Urinary bladder (tissue), 4 donors: ENCODE results near the gene TSEN54. TPM values are rescaled to one million over a fixed set of nuclear protein-coding genes. Genes with fewer than 3 reads are reported as not detected.

Experiments used
- DNase-seq: peaks from one replicate; pipeline ENCODE4 v3.0.0-alpha.2; 2015; ENCODE audit errors: extremely low spot score
- H3K27ac ChIP-seq: one replicate; pipeline ENCODE4 v1.5.1; 2013; ENCODE audit warnings: low read depth, mild to moderate bottlenecking, moderate library complexity
- H3K36me3 ChIP-seq: one replicate; pipeline ENCODE4 v1.6.1; 2013; ENCODE audit warnings: mild to moderate bottlenecking, moderate library complexity; ENCODE audit not compliant: insufficient read depth
- H3K4me1 ChIP-seq: one replicate; pipeline ENCODE4 v1.6.1; 2013; ENCODE audit warnings: mild to moderate bottlenecking, moderate library complexity; ENCODE audit not compliant: insufficient read depth
- H3K4me3 ChIP-seq: one replicate; pipeline ENCODE4 v1.5.1; 2013; ENCODE audit warnings: low read depth, low read length
- WGBS: extraction: QIAGEN DNeasy Blood & Tissue Kit; methylation state at CpG from one replicate; pipeline ENCODE4 v1.1.7; 2013; 5-methylcytosine and 5-hydroxymethylcytosine counted together
- polyA plus RNA-seq: library from polyadenylated mRNA; stranded (reverse); fragments of 200-250 nt; gene quantifications from one replicate; pipeline ENCODE4 v1.2.3, GENCODE V29; 2013
- total RNA-seq: library from RNA; depleted of rRNA; stranded (reverse); fragments of >200 nt; gene quantifications from one replicate; pipeline ENCODE4 v1.2.3, GENCODE V29; 2014
- donor health status: healthy with polysubstance abuse.
- donor health status: healthy.

Gene TSEN54
- total and polyA plus RNA-seq, 2 donors, result 10.9 to 20.4 TPM

DNA sequence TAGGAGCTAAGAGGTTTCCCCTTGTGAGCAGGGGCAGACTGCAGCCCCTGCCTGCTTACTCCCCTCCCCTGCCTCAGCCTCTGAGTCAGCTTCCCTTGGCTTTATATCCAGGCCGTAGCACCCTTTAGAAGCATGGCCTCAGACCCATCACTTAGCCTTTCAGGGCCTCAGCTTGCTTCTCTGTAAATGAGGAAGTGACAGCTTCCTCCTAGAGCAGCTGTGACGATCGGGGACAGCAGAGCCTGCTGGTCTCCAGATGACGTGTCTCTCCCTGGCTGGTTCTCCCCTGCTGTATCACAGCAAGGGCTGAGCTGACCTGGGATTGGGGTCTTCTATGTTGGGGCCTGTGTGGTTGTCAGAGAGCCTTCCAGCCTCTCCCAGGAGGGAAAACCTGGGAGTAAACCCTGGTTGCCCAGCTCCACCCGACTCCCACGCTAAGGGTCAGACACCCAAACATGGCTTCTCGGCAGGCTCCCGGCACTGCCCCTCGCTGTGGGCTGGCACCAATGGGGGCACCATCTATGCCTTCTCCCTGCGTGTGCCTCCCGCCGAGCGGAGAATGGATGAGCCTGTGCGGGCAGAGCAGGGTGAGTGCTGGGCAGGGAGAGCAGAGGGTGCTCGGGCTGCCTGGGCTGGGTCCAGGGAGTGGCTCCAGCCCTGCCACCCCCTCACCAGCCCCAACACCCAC lies 55.0 kb downstream of the TSEN54 start:
- no peak for DNase-seq
- no peak overlapping the region for H3K4me3 ChIP-seq
- WGBS, result 86% methylated on average over 15 of the region's 15 CpGs
- no peak overlapping the region for H3K27ac ChIP-seq
- peaks cover 4% of the 10 kb centered on the region for H3K36me3 ChIP-seq
- H3K4me1 ChIP-seq, result no peaks in the 10 kb centered on the region

GRCh38 chr17:75571885-75572215 lies 55.5 kb downstream of the TSEN54 start:
- 83% methylated on average over 16 of the region's 16 CpGs for WGBS
- H3K4me1 ChIP-seq, result no peaks in the 10 kb centered on the region
- no peak overlapping the region for H3K27ac ChIP-seq
- peaks cover 4% of the 10 kb centered on the region for H3K36me3 ChIP-seq
- DNase-seq, result no peak
- H3K4me3 ChIP-seq, result no peak overlapping the region

GRCh38 chr17:75572713-75573539 lies 56.6 kb downstream of the TSEN54 start:
- Histone ChIP-seq H3K4me1 (no peaks in the 10 kb centered on the region), H3K4me3 (no peak overlapping the region), H3K36me3 (peaks cover 4% of the 10 kb centered on the region), H3K27ac (no peak overlapping the region)
- 93% methylated on average over 39 of the region's 39 CpGs for WGBS
- no peak for DNase-seq

DNA sequence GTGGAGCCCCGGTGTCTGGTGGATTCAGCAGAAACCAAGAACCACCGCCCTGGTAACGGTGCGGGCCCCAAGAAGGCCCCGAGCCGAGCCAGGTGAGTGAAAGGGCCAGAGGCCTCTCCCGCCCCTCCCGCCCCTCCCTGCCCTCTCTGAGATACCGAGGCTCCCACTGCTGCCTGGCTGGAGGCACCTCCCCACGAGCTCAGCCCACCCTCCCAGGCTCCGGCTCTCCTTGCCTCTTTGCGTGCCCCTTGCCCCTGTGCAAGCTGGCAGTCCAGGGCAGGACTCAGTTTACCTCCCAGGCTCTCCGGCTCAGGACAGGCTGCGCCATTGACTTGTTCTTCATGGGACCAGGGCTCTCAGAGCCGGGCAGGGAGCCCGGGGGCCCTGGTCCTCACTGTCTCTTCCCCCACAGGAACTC lies 57.2 kb downstream of the TSEN54 start:
- DNase-seq, result no peak
- 83% methylated on average over 16 of the region's 16 CpGs for WGBS
- no peak overlapping the region for H3K27ac ChIP-seq
- no peak overlapping the region for H3K4me3 ChIP-seq
- peaks cover 4% of the 10 kb centered on the region for H3K36me3 ChIP-seq
- H3K4me1 ChIP-seq, result no peaks in the 10 kb centered on the region

- Histone ChIP-seq H3K4me3 (no peak overlapping the region), H3K4me1 (no peaks in the 10 kb centered on the region), H3K36me3 (peaks cover 4% of the 10 kb centered on the region), H3K27ac (no peak overlapping the region)
- 93% methylated on average over 13 of the region's 13 CpGs for WGBS
- DNase-seq, result no peak
These were observed 57.7 kb downstream of the TSEN54 start for GRCh38 chr17:75573994-75574393.

Other genes starting within 250 kb of the TSEN54 start
- gene MIF4GD, start 245.3 kb upstream of the TSEN54 start, total RNA-seq, result 9.0 TPM
- gene MIF4GD, start 245.3 kb upstream of the TSEN54 start, polyA plus RNA-seq, result 42.9 TPM
- gene SLC25A19, start 227.1 kb upstream of the TSEN54 start, total RNA-seq, result 5.2 TPM
- gene SLC25A19, start 227.1 kb upstream of the TSEN54 start, polyA plus RNA-seq, result 10.1 TPM
- 63.1 TPM for gene GRB2, start 110.8 kb upstream of the TSEN54 start, total RNA-seq
- 93.9 TPM for gene GRB2, start 110.8 kb upstream of the TSEN54 start, polyA plus RNA-seq
- 24.9 TPM for gene TMEM94, start 59.9 kb upstream of the TSEN54 start, total RNA-seq
- 45.8 TPM for gene TMEM94, start 59.9 kb upstream of the TSEN54 start, polyA plus RNA-seq
- 11.1 TPM for gene CASKIN2, start 991 bp upstream of the TSEN54 start, total RNA-seq
- gene CASKIN2, start 991 bp upstream of the TSEN54 start, polyA plus RNA-seq, result 29.1 TPM
- gene LLGL2, start 9.2 kb downstream of the TSEN54 start, total RNA-seq, result 10.6 TPM
- 15.1 TPM for gene LLGL2, start 9.2 kb downstream of the TSEN54 start, polyA plus RNA-seq
- 108 TPM for gene MYO15B, start 71.3 kb downstream of the TSEN54 start, total RNA-seq
- gene MYO15B, start 71.3 kb downstream of the TSEN54 start, polyA plus RNA-seq, result 78.1 TPM
- 4.0 TPM for gene SMIM5, start 116.9 kb downstream of the TSEN54 start, total RNA-seq
- 3.6 TPM for gene SMIM5, start 116.9 kb downstream of the TSEN54 start, polyA plus RNA-seq
- gene RECQL5, start 150.6 kb downstream of the TSEN54 start, total RNA-seq, result 22.2 TPM
- gene RECQL5, start 150.6 kb downstream of the TSEN54 start, polyA plus RNA-seq, result 19.6 TPM
- gene SAP30BP, start 150.8 kb downstream of the TSEN54 start, total RNA-seq, result 37.7 TPM
- gene SAP30BP, start 150.8 kb downstream of the TSEN54 start, polyA plus RNA-seq, result 87.0 TPM
- 22.4 TPM for gene ITGB4, start 204.9 kb downstream of the TSEN54 start, total RNA-seq
- 64.8 TPM for gene ITGB4, start 204.9 kb downstream of the TSEN54 start, polyA plus RNA-seq
- gene GALK1, start 248.7 kb downstream of the TSEN54 start, total RNA-seq, result 11.3 TPM
- 43.0 TPM for gene GALK1, start 248.7 kb downstream of the TSEN54 start, polyA plus RNA-seq